Measurements from ENCODE around the gene CALD1.

Gene CALD1

DNA sequence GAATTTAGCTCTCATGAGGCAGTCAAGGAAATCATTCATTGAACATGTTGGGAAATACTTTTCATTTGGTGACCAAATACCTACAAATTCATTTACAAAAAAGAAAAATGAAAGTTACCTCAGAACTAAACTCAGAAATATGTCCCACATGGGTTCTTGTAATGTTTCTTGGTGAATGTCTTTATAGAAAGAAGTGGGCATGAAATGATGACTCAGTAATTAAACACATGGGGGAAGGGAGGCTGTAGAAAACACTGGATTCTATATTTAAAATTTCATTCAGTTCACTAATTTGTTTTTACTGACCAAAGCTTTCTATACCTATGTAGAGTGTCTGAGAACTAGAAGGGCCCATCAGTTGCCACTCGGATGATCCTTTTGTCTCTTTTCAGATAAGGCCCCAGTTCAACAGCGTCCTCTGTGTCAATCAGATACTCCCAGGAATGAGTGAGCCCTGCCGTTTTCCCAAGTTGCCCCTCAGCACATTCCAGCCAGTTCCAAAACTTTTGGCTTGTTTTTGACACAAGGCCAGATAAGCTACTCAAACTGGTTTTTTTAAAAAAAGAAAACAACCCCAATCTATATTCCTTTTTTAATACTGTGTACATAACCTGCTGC lies 157.6 kb downstream of the CALD1 start:
- TF ChIP-seq, protein P1, sequence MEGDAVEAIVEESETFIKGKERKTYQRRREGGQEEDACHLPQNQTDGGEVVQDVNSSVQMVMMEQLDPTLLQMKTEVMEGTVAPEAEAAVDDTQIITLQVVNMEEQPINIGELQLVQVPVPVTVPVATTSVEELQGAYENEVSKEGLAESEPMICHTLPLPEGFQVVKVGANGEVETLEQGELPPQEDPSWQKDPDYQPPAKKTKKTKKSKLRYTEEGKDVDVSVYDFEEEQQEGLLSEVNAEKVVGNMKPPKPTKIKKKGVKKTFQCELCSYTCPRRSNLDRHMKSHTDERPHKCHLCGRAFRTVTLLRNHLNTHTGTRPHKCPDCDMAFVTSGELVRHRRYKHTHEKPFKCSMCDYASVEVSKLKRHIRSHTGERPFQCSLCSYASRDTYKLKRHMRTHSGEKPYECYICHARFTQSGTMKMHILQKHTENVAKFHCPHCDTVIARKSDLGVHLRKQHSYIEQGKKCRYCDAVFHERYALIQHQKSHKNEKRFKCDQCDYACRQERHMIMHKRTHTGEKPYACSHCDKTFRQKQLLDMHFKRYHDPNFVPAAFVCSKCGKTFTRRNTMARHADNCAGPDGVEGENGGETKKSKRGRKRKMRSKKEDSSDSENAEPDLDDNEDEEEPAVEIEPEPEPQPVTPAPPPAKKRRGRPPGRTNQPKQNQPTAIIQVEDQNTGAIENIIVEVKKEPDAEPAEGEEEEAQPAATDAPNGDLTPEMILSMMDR (IDR thresholded peaks at IDR 0.05; ENCODE audit: insufficient read depth, missing control alignments): no peak
- FAIRE-seq: no peak
- DNase-seq (ENCODE audit: insufficient read length, low spot score): no peak

DNA sequence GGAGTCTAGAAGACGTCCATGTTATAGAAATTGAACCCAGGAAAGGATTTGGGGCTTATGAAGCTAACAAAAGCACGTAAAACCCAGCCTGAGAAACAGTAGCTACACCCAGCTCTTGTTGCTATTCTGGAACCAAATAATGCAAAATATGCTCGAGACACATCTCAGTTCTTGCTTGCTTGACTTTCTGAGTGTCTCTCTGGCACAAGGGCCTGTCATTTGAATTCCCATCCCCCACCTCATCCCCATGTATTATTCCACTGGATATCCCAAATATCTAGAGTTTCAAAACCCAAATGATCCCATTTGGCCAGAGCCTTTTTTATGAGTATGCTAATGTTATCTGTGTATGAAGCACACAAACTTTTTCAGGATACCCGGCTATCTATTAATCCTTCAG lies 158.7 kb downstream of the CALD1 start:
- no peak for FAIRE-seq
- DNase-seq (ENCODE audit: insufficient read length, low spot score): no peak
- TF ChIP-seq, protein P1 (IDR thresholded peaks at IDR 0.05; ENCODE audit: insufficient read depth, missing control alignments): no peak

DNA sequence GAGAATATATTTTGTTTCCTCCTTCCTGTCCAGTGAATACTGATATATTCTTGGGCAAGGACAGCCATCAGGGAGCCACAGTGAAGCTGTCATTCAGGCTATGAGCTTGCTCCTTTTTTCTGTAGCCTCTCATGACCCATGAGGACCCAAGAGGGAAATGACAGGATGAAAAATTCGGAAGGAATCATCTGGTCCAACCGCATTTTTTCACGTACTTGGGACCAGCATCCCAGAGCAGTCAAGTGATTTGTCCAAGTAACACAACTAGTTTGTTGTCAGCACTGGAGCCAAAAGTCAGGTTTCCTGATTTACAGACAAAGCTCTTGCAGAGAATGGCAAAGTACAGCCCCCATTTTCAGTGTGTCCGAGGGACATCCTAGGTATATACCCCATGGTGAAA lies 159.7 kb downstream of the CALD1 start:
- TF ChIP-seq, protein P1 (IDR thresholded peaks at IDR 0.05; ENCODE audit: insufficient read depth, missing control alignments): no peak
- DNase-seq (ENCODE audit: insufficient read length, low spot score) (no peak), FAIRE-seq (no peak)

DNA sequence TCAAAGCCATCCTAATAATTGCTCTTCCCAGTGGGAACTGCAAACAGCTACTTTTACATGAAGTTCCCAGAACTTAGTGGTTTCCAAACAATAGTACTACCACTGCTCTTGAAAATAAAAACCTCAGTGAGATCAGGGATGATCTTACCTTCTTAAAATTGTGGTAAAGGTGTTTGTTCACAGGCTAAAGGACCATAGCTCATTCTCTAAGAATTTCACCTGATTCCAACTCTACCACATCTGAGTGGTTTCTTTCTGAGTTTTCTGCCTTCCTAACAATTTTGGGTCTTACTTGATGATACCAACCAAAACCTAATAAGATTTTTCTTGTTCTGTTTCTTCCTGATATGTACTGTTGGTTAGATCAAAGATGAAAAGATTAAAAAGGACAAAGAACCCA lies 161.3 kb downstream of the CALD1 start:
- FAIRE-seq (no peak), DNase-seq (ENCODE audit: insufficient read length, low spot score) (no peak)
- TF ChIP-seq, protein P1 (IDR thresholded peaks at IDR 0.05; ENCODE audit: insufficient read depth, missing control alignments): no peak

DNA sequence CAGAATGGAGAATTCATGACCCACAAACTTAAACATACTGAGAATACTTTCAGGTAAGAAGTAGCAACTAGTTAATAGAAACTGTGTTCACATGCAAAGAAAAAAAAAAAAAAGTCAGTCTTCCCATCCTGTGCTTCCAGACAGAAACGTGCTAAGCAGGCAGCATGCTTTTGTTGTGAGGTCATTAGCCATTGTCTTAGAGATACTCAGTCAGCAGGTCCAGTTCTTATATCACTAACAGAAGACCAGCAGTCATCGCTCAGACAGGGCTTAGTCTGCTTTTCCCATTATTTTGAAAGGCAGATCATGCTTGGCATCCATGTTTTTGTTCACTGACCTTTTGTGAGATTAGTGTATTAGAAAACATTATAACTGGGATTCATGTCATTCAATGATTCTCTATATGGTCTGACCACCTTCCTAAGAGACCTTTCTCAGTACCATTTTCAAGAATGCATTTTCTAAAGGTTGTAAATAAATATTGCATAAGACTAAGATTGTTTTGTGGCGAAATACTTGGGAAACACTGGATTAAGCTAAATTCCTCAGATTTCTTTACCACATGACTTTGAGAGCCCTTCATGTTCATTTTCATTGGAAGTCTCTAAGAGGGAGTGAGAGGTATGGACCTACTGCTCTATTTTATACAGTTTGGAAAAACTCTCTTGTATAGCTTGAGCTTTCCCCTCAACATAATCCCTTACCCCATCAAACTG lies 161.9 kb downstream of the CALD1 start:
- DNase-seq (ENCODE audit: insufficient read length, low spot score) (no peak), FAIRE-seq (no peak)
- TF ChIP-seq, protein P1 (IDR thresholded peaks at IDR 0.05; ENCODE audit: insufficient read depth, missing control alignments): no peak

DNA sequence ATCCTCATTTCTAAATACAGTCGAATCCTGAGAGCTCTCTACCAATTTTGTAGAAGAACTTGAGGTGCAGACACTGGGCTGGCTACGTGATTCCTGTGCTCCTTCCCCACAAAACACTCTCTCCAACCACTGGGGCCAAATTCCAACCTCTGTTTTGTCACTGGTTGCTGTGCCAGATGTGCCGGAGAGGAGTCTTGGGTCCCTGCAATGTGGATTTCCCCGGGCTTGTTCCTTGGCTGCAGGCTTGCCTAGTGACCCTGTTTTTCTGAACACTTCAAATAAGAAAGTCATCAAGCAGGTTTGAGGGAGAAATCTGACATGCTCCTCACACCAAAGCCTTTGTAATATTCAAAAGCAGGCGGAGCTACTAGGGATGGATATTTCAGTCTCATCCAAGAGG lies 162.5 kb downstream of the CALD1 start:
- TF ChIP-seq, protein P1 (IDR thresholded peaks at IDR 0.05; ENCODE audit: insufficient read depth, missing control alignments): no peak
- DNase-seq (ENCODE audit: insufficient read length, low spot score): no peak
- FAIRE-seq: no peak

Measured in D721Med (cell line).